ENCODE data around the gene ABCC12.
"Not testable (repeated sequence)": the region's sequence is repeated elsewhere in the genome, so short reads cannot be mapped to it uniquely, and the experiment has no call there.

Gene ABCC12

GRCh38 chr16:48155926-48156789 is at the start of gene ABCC12:
TSS of gene ABCC12 (minus strand) at chr16:48155993. CDS start at chr16:48146424, 9,569 bp downstream.
- no peak for DNase-seq

GRCh38 chr16:48204825-48205151 is 49.0 kb upstream of the ABCC12 start:
- DNase-seq, result no peak

GRCh38 chr16:48203974-48204824 is 48.4 kb upstream of the ABCC12 start:
- DNase-seq, result no peak

GRCh38 chr16:48201515-48202201 is 45.9 kb upstream of the ABCC12 start:
- no peak for DNase-seq

DNA sequence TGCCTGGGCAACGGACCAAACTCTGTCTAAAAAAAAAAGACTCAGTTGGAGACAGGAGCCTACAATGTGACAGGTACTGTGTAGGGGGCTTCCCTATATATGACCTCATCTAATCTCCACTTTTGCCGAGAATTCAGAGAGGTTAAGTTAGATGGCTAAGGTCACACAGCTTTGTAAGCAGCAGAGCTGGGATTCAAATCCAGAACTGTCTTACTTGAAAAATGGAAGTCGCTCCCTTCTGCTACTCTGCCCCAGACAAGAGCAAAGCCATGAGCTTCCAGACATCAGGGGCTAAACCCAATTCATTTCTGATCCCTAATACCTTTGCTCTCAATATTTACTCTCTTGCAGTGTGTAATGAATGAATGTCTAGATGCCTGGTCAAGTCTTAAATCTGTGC is 41.5 kb upstream of the ABCC12 start:
- no peak for DNase-seq

GRCh38 chr16:48194828-48195556 is 39.2 kb upstream of the ABCC12 start:
- no peak for DNase-seq

DNA sequence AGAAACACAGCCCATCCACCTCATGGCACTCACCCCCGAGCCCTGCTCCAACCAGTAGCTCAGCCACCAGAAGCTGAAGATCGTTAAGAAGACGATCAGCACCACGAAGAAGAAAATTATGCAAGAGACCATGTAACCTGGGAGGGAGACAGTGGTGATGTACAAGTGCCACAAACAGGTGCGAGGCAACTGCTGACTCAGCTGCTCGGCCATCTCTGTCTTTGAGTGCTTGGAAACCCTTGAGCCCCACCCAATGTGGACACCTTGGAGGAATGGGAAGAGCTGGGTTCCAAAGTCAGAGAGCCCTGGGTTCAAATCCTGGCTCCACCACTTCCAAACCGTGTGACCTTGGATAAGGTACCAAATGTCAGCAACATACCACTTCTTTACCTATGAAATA is 38.1 kb upstream of the ABCC12 start:
- no peak for DNase-seq

- DNase-seq, result no peak
These were observed 32.8 kb upstream of the ABCC12 start for GRCh38 chr16:48188449-48189102.

GRCh38 chr16:48187779-48188178 is 32.0 kb upstream of the ABCC12 start:
- DNase-seq, result no peak

- no peak for DNase-seq
These were observed 28.9 kb upstream of the ABCC12 start for GRCh38 chr16:48184681-48185080.

- DNase-seq, result no peak
These were observed 27.3 kb upstream of the ABCC12 start for GRCh38 chr16:48182979-48183537.

DNA sequence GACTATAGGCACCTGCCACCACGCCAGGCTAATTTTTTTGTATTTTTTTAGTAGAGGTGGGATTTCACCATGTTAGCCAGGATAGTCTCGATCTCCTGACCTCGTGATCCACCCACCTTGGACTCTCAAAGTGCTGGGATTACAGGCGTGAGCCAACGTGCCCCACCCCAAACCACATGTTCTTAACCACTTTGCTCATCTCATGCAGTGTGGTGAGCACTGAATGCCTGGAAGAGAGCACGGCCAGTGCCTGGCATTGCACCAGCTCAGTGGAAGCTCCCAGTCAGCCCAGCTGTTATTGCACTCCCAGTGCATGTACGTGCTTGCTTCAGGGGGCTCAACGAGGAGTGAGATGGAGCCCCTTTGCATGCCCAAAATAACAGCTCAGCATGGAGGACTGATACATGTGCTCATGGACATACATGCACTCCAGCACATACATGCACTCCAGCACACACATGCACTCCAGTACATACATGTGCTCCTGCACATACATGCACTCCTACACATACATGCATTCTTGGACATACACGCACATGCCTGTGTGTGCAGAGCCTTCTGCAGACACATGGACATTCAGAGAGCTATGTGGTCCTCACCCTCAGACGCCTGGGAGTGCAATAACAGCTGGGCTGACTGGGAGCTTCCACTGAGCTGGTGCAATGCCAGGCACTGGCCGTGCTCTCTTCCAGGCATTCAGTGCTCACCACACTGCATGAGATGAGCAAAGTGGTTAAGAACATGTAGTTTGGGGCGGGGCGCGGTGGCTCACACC is 26.1 kb upstream of the ABCC12 start:
- not testable (repeated sequence) for DNase-seq

GRCh38 chr16:48180868-48181480 is 25.2 kb upstream of the ABCC12 start:
- no peak for DNase-seq

GRCh38 chr16:48176635-48177408 is 21.0 kb upstream of the ABCC12 start:
- no peak for DNase-seq

DNA sequence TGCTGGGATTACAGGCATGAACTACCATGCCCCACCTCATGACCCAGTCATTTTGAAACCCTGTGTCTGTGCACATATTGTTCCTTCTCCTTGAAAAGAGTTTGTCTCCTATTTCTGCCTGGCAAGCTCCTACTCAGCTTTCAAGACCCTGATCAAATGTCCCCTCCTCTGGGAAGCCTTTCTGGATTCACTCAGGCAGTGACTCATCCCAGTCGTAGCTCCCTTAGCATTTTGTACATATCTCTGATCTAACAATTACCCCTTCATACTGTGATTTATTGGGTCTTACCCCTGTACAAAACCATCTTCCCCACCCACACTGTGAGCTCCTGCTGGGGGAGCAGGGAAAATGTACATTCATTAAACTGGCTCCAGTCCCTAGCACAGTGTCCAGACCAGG is 18.1 kb upstream of the ABCC12 start:
- no peak for DNase-seq

DNA sequence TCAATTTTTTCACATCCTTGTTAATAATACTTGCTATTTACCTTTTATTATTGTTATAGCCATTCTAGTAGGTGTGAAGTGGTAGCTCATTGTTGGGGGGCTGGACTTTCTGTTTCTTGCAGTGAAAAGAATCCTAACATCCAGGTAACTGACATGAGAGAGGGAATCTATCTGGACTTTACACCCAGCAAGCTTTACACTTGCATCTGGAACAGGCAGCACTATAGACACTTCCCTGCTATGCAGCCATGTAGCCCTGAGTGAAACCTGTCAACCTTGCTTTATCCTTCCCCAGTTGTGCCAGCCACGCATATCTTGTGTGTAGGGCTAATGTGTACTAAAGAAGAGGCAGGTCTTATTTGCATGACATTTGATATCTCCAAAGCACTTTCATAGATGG is 16.9 kb upstream of the ABCC12 start:
- no peak for DNase-seq

DNA sequence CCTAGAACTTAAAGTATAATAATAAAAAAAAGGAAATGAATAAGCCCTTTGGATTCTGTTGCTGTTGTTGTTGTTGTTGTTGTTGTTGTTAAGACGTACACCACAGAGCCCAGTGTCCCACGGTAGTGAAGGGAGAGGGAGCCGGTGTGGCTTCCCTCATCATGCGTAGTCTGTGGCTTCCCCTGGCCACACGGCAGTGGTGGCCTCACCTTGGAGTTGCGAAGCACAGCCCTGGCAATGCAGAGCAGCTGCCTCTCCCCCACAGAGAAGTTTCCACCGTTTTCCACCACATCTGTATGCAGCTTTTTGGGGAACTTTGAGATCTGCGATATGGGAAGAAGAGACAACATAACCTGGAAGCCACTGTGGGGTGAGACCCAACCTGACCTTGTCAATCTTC is 14.1 kb upstream of the ABCC12 start:
- no peak for DNase-seq

DNA sequence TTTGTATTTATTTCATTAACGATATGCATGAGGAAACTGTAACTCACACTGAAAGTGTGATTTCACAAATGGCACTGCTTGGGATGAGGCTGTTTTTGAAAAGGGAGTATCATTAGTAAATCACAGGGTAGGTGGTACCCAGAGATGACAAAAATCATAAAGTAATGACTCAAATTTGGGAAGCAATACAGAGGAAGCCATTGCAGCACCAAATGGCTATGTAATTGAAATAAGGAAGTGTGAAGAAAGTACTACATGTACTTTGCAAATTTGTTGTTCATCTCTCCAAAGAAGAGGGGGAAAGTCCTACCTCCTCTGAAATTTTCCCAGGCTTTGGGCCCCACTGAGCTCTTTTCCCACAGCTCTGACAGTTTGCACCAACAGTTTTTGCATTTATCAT is 12.3 kb upstream of the ABCC12 start:
- no peak for DNase-seq

DNA sequence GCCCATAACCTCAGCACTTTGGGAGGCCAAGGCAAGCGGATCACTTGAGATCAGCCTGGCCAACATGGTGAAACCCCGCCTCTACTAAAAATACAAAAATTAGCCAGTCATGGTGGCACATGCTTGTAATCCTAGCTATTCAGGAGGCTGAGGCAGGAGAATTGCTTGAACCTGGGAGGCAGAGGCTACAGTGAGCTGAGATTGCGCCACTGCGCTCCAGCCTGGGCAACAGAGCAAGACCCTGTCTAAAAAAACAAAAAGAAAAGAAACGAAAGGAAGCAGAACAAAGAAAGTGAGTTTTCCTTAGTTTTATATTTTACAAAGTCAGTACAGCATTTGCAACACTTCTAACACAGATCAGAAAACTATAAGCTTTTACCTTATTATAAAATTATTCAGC is 10.8 kb upstream of the ABCC12 start:
- DNase-seq, result not testable (repeated sequence)

Measured in T1000 (cell line).